HL-60 (cell line): Measurements from ENCODE around the gene GPC3.

Source experiments
- DNase-seq, 2 experiments: peaks; one replicate each; pipeline ENCODE4 v3.0.0-alpha.2; 2010 to 2020; ENCODE audit warnings: low read depth in 1 of 2, low spot score in 1 of 2
- H3K27ac ChIP-seq: fragments of 250-450 bp; sonication (Bioruptor Pico); replicated peaks from 2 replicates; pipeline ENCODE4 v1.5.1; 2020; ENCODE audit warnings: mild to moderate bottlenecking, moderate library complexity
- H3K27me3 ChIP-seq: fragments of 250-450 bp; sonication (Bioruptor Pico); 2 replicates; pipeline ENCODE4 v1.5.1; 2021; ENCODE audit warnings: mild to moderate bottlenecking, moderate library complexity; ENCODE audit not compliant: insufficient read depth, poor library complexity, severe bottlenecking
- H3K4me3 ChIP-seq: replicated peaks from 2 replicates; pipeline ENCODE4 v1.5.1; 2011; ENCODE audit warnings: mild to moderate bottlenecking, control low read depth, low read length; ENCODE audit not compliant: insufficient read depth
- CTCF ChIP-seq: IDR thresholded peaks from one replicate; pipeline ENCODE4 v1.5.1; 2011; ENCODE audit warnings: low read length, control low read depth, inconsistent platforms; ENCODE audit not compliant: insufficient read depth
- GABPA ChIP-seq: IDR thresholded peaks from 2 replicates; pipeline ENCODE4 v1.6.1; 2012; ENCODE audit warnings: low read depth
- POLR2AphosphoS5 ChIP-seq: IDR thresholded peaks from 2 replicates; pipeline ENCODE4 v1.6.1; 2012; ENCODE audit warnings: low read depth
- REST ChIP-seq: IDR thresholded peaks from 2 replicates; pipeline ENCODE4 v1.6.1; 2012; ENCODE audit warnings: low read depth; ENCODE audit not compliant: insufficient replicate concordance
- SPI1 ChIP-seq: IDR thresholded peaks from 2 replicates; pipeline ENCODE4 v1.6.1; 2012; ENCODE audit warnings: low read depth, mild to moderate bottlenecking, borderline replicate concordance

Gene GPC3

GRCh38 chrX:133609166-133609565 is 376.2 kb downstream of the GPC3 start:
- TF ChIP-seq SPI1 (no peak), CTCF (no peak), REST (no peak), GABPA (no peak), POLR2AphosphoS5 (no peak)
- Histone ChIP-seq H3K4me3 (no peak overlapping the region), H3K27me3 (no peaks in the 10 kb centered on the region), H3K27ac (no peak overlapping the region)
- no peak for DNase-seq

- TF ChIP-seq SPI1, result no peak
- Histone ChIP-seq H3K27me3 (no peaks in the 10 kb centered on the region), H3K4me3 (no peak overlapping the region), H3K27ac (no peak overlapping the region)
- DNase-seq, result no peak
Measured at GRCh38 chrX:133608406-133608805, 377.0 kb downstream of the GPC3 start.

GRCh38 chrX:133607419-133608348 is 377.7 kb downstream of the GPC3 start:
- H3K27ac ChIP-seq, result no peak overlapping the region
- no peaks in the 10 kb centered on the region for H3K27me3 ChIP-seq
- no peak overlapping the region for H3K4me3 ChIP-seq
- DNase-seq, result no peak
- TF ChIP-seq GABPA, result no peak
- TF ChIP-seq REST, result no peak
- TF ChIP-seq POLR2AphosphoS5, result no peak
- TF ChIP-seq CTCF, result no peak
- TF ChIP-seq SPI1, result no peak

GRCh38 chrX:133606990-133607389 is 378.4 kb downstream of the GPC3 start:
- no peaks in the 10 kb centered on the region for H3K27me3 ChIP-seq
- no peak for DNase-seq
- no peak overlapping the region for H3K27ac ChIP-seq
- no peak overlapping the region for H3K4me3 ChIP-seq
- TF ChIP-seq REST (no peak), CTCF (no peak), POLR2AphosphoS5 (no peak), GABPA (no peak), SPI1 (no peak)
